T-helper 17 cell (primary cell): ENCODE results near the gene DLG2. TPM values are rescaled to one million over a fixed set of nuclear protein-coding genes. Genes with fewer than 3 reads are reported as not detected.
"Not testable (repeated sequence)": the region's sequence is repeated elsewhere in the genome, so short reads cannot be mapped to it uniquely, and the experiment has no call there.

Experiments
- ATAC-seq: fragments of 150-1000 bp; cut with Tn5 transposase; 2 replicates; pipeline ENCODE4 v1.10.0; 2021; ENCODE audit warnings: mild to moderate bottlenecking, moderate library complexity
- DNase-seq, 3 donors: peaks; one replicate each; pipeline versions ENCODE4 v3.0.0 to v3.0.0-alpha.2; 2020 to 2021
- H3K9me3 ChIP-seq: one replicate; pipeline ENCODE4 v1.7.0; 2013; ENCODE audit warnings: low read length, mild to moderate bottlenecking; ENCODE audit not compliant: control insufficient read depth, poor library complexity, severe bottlenecking
- H3K27ac Mint-ChIP-seq: one replicate; pipeline ENCODE4 v1.8.0; 2022; ENCODE audit warnings: mild to moderate bottlenecking, moderate library complexity, mixed read lengths
- H3K27me3 Mint-ChIP-seq: one replicate; pipeline ENCODE4 v1.8.0; 2022; ENCODE audit warnings: mixed read lengths
- H3K36me3 Mint-ChIP-seq: one replicate; pipeline ENCODE4 v1.8.0; 2022; ENCODE audit warnings: low read depth, mixed read lengths
- H3K4me1 Mint-ChIP-seq: one replicate; pipeline ENCODE4 v1.8.0; 2022; ENCODE audit warnings: mild to moderate bottlenecking, mixed read lengths
- H3K4me3 Mint-ChIP-seq: one replicate; pipeline ENCODE4 v1.8.0; 2022; ENCODE audit warnings: mild to moderate bottlenecking, moderate library complexity, mixed read lengths
- total RNA-seq, 4 donors: library from RNA in 2 of 4; stranded (reverse) in 2 of 4; gene quantifications; one replicate each; pipeline ENCODE4 v1.2.3 and lab custom pipeline; 2022 to 2026

Gene DLG2
- total RNA-seq, 2 donors from 2014 or later: 1.0 to 2.2 TPM

DNA sequence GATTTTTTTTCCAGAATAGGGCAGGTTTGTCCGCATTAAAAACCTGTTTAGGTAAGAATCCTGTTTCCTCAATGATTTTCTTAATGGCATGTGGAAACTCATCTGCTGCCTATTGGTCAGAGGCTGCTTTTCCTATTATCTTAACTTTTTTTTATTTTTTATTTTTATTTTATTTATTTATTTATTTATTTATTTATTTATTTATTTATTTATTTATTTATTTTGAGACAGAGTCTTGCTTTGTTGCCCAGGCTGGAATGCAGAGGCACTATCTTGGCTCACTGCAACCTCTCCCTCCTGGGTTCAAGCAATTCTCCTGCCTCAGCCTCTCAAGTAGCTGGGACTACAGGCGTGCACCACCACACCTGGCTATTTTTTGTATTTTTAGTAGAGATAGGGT, 389.1 kb downstream of the DLG2 start:
- not testable (repeated sequence) for H3K27ac Mint-ChIP-seq, H3K4me3 Mint-ChIP-seq, DNase-seq, H3K9me3 ChIP-seq, H3K36me3 Mint-ChIP-seq, ATAC-seq, H3K4me1 Mint-ChIP-seq, H3K27me3 Mint-ChIP-seq

- Mint-ChIP-seq H3K27me3 (no peaks in the 10 kb centered on the region), H3K4me3 (no peak overlapping the region), H3K4me1 (no peaks in the 10 kb centered on the region), H3K27ac (no peak overlapping the region), H3K36me3 (no peaks in the 10 kb centered on the region)
- H3K9me3 ChIP-seq: peaks cover 7% of the 10 kb centered on the region
- ATAC-seq (no peak), DNase-seq (no peak)
Measured at GRCh38 chr11:85236211-85236610, 390.9 kb downstream of the DLG2 start.

GRCh38 chr11:85232559-85232958, 394.6 kb downstream of the DLG2 start:
- DNase-seq: no peak

GRCh38 chr11:85231588-85231987, 395.6 kb downstream of the DLG2 start:
- Mint-ChIP-seq H3K4me3 (no peak overlapping the region), H3K4me1 (no peaks in the 10 kb centered on the region), H3K27me3 (no peaks in the 10 kb centered on the region), H3K27ac (no peak overlapping the region), H3K36me3 (no peaks in the 10 kb centered on the region)
- ATAC-seq (no peak), DNase-seq (no peak)
- H3K9me3 ChIP-seq: peaks cover 7% of the 10 kb centered on the region

More at GRCh38 chr11:85232559-85232958, 394.6 kb downstream of the DLG2 start:
- ATAC-seq: no peak
- no peak overlapping the region for H3K4me3 Mint-ChIP-seq
- peaks cover 7% of the 10 kb centered on the region for H3K9me3 ChIP-seq
- H3K36me3 Mint-ChIP-seq: no peaks in the 10 kb centered on the region
- H3K4me1 Mint-ChIP-seq: no peaks in the 10 kb centered on the region
- H3K27me3 Mint-ChIP-seq: no peaks in the 10 kb centered on the region
- no peak overlapping the region for H3K27ac Mint-ChIP-seq

GRCh38 chr11:85229723-85230122, 397.4 kb downstream of the DLG2 start:
- H3K9me3 ChIP-seq, H3K4me1 Mint-ChIP-seq, ATAC-seq, DNase-seq, H3K36me3 Mint-ChIP-seq, H3K27me3 Mint-ChIP-seq, H3K4me3 Mint-ChIP-seq, H3K27ac Mint-ChIP-seq: not testable (repeated sequence)

GRCh38 chr11:85196968-85197367, 430.2 kb downstream of the DLG2 start:
- Mint-ChIP-seq H3K36me3 (no peaks in the 10 kb centered on the region), H3K27me3 (no peaks in the 10 kb centered on the region), H3K27ac (no peak overlapping the region), H3K4me3 (no peak overlapping the region), H3K4me1 (no peaks in the 10 kb centered on the region)
- ATAC-seq (no peak), DNase-seq (no peak)
- H3K9me3 ChIP-seq: peaks cover 4% of the 10 kb centered on the region

GRCh38 chr11:85195934-85196333, 431.2 kb downstream of the DLG2 start:
- no peak overlapping the region for H3K4me3 Mint-ChIP-seq
- ATAC-seq (no peak), DNase-seq (no peak)
- no peaks in the 10 kb centered on the region for H3K9me3 ChIP-seq
- no peaks in the 10 kb centered on the region for H3K27me3 Mint-ChIP-seq
- no peak overlapping the region for H3K27ac Mint-ChIP-seq
- no peaks in the 10 kb centered on the region for H3K36me3 Mint-ChIP-seq
- H3K4me1 Mint-ChIP-seq: no peaks in the 10 kb centered on the region

- DNase-seq (no peak), ATAC-seq (no peak)
- no peaks in the 10 kb centered on the region for H3K9me3 ChIP-seq
- Mint-ChIP-seq H3K4me1 (no peaks in the 10 kb centered on the region), H3K27ac (no peak overlapping the region), H3K36me3 (no peaks in the 10 kb centered on the region), H3K4me3 (no peak overlapping the region), H3K27me3 (no peaks in the 10 kb centered on the region)
Measured at GRCh38 chr11:85187992-85188391, 439.2 kb downstream of the DLG2 start.

GRCh38 chr11:85184721-85185120, 442.4 kb downstream of the DLG2 start:
- no peaks in the 10 kb centered on the region for H3K27me3 Mint-ChIP-seq
- DNase-seq: no peak

GRCh38 chr11:85182441-85183387, 444.4 kb downstream of the DLG2 start:
- no peak overlapping the region for H3K27ac Mint-ChIP-seq

More at GRCh38 chr11:85184721-85185120, 442.4 kb downstream of the DLG2 start:
- no peak for ATAC-seq
- Mint-ChIP-seq H3K27ac (no peak overlapping the region), H3K4me1 (no peaks in the 10 kb centered on the region), H3K4me3 (no peak overlapping the region), H3K36me3 (no peaks in the 10 kb centered on the region)
- H3K9me3 ChIP-seq: no peaks in the 10 kb centered on the region

GRCh38 chr11:85180528-85180927, 446.6 kb downstream of the DLG2 start:
- Mint-ChIP-seq H3K4me1 (no peaks in the 10 kb centered on the region), H3K27ac (no peak overlapping the region), H3K27me3 (no peaks in the 10 kb centered on the region), H3K4me3 (no peak overlapping the region), H3K36me3 (no peaks in the 10 kb centered on the region)
- no peak for DNase-seq
- ATAC-seq: no peak
- H3K9me3 ChIP-seq: no peaks in the 10 kb centered on the region

More at GRCh38 chr11:85182441-85183387, 444.4 kb downstream of the DLG2 start:
- Mint-ChIP-seq H3K4me3 (no peak overlapping the region), H3K36me3 (no peaks in the 10 kb centered on the region), H3K4me1 (no peaks in the 10 kb centered on the region), H3K27me3 (no peaks in the 10 kb centered on the region)
- ATAC-seq (no peak), DNase-seq (no peak)
- H3K9me3 ChIP-seq: no peaks in the 10 kb centered on the region

DNA sequence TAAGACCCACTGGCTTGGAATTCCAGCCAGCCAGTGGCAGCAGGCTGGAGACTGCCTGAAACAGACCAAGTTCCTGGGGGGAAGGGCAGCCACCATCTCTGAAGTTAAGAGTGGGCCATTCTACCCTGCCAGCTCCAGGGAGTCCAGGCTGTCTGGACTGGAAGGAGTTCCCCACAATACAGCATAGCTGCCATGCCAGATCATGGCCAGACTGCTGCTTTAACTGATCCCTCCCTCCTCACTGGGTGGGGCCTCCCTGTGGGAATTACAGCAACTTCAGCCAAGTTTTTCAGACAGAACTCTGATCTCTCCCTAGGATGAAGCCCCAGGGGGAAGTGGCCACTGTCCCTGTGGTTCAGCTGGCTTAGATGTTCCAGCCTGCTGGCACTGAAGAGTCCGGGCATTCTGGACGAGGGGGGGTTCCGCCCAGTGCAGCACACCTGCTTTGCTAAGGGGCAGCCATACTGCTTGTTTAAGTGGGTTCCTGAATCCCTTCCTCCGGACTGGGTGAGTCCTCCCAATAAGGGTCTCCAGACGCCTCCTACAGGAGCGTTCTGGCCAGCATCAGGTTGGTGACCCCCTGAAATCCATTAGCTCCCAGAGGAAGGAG, 455.4 kb downstream of the DLG2 start:
- Mint-ChIP-seq H3K36me3 (no peaks in the 10 kb centered on the region), H3K27me3 (no peaks in the 10 kb centered on the region), H3K4me3 (no peak overlapping the region)

DNA sequence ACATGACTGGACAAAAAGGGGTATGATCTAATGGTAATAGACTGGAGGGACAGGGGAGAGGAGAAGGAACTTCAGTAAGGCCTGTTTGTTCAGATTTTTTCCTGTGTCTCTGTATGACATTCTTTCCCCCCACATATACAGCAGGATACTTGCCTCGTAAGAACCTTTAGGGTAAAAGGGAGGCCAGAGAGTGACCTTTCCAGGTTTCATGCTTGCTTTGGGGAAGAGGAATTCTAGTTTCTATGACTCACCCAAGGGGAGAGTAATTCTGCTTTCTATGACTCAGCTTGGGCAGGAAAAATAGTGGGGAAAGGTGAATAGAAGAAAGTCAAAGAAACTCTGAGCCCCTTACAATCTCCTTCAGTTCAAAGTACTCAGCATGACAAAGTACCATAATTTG, 457.0 kb downstream of the DLG2 start:
- no peaks in the 10 kb centered on the region for H3K4me1 Mint-ChIP-seq
- H3K9me3 ChIP-seq: peaks cover 2% of the 10 kb centered on the region
- no peak overlapping the region for H3K4me3 Mint-ChIP-seq
- no peak overlapping the region for H3K27ac Mint-ChIP-seq
- no peaks in the 10 kb centered on the region for H3K27me3 Mint-ChIP-seq
- ATAC-seq: no peak
- H3K36me3 Mint-ChIP-seq: no peaks in the 10 kb centered on the region
- no peak for DNase-seq

More for the DNA sequence above, 455.4 kb downstream of the DLG2 start:
- H3K9me3 ChIP-seq: peaks cover 2% of the 10 kb centered on the region
- no peaks in the 10 kb centered on the region for H3K4me1 Mint-ChIP-seq
- no peak for DNase-seq
- H3K27ac Mint-ChIP-seq: no peak overlapping the region
- ATAC-seq: no peak
